ENCODE measurements around the gene NLRP7. TPM values are rescaled to one million over a fixed set of nuclear protein-coding genes. Genes with fewer than 3 reads are reported as not detected.
"Not testable (repeated sequence)": the region's sequence is repeated elsewhere in the genome, so short reads cannot be mapped to it uniquely, and the experiment has no call there.

The NLRP7 gene
- total RNA-seq, 1 donor from 2014 or later: not detected

- H3K27me3 Mint-ChIP-seq (ENCODE audit: insufficient read depth); H3K36me3 Mint-ChIP-seq (ENCODE audit: low read depth); H3K27ac Mint-ChIP-seq; H3K4me3 Mint-ChIP-seq; H3K9me3 Mint-ChIP-seq; H3K4me1 Mint-ChIP-seq (ENCODE audit: low read depth); intact Hi-C loops (cut with micrococcal nuclease); DNase-seq (ENCODE audit: low spot score): not testable (repeated sequence)
These were observed 3.2 kb upstream of the NLRP7 start for GRCh38 chr19:54950580-54950979.

- Mint-ChIP-seq H3K4me3 (no peak overlapping the region), H3K27ac (no peak overlapping the region), H3K36me3 (ENCODE audit: low read depth) (no peaks in the 10 kb centered on the region), H3K4me1 (ENCODE audit: low read depth) (no peaks in the 10 kb centered on the region), H3K9me3 (no peaks in the 10 kb centered on the region), H3K27me3 (ENCODE audit: insufficient read depth) (peaks cover 6% of the 10 kb centered on the region)
- no peak for DNase-seq (ENCODE audit: low spot score)
- intact Hi-C loops (cut with micrococcal nuclease): no loop called here
These were observed 2.1 kb upstream of the NLRP7 start for GRCh38 chr19:54949412-54949811.

GRCh38 chr19:54943772-54944361, 3.5 kb downstream of the NLRP7 start:
- H3K4me3 Mint-ChIP-seq; intact Hi-C loops (cut with micrococcal nuclease); H3K4me1 Mint-ChIP-seq (ENCODE audit: low read depth); H3K9me3 Mint-ChIP-seq; H3K36me3 Mint-ChIP-seq (ENCODE audit: low read depth); H3K27ac Mint-ChIP-seq; DNase-seq (ENCODE audit: low spot score); H3K27me3 Mint-ChIP-seq (ENCODE audit: insufficient read depth): not testable (repeated sequence)

GRCh38 chr19:54939538-54939937, 7.8 kb downstream of the NLRP7 start:
- H3K4me3 Mint-ChIP-seq; intact Hi-C loops (cut with micrococcal nuclease); DNase-seq (ENCODE audit: low spot score); H3K9me3 Mint-ChIP-seq; H3K36me3 Mint-ChIP-seq (ENCODE audit: low read depth); H3K27ac Mint-ChIP-seq; H3K27me3 Mint-ChIP-seq (ENCODE audit: insufficient read depth): not testable (repeated sequence)
- H3K4me1 Mint-ChIP-seq (ENCODE audit: low read depth): peaks cover 11% of the 10 kb centered on the region

GRCh38 chr19:54938906-54939305, 8.4 kb downstream of the NLRP7 start:
- Mint-ChIP-seq H3K27me3 (ENCODE audit: insufficient read depth) (no peaks in the 10 kb centered on the region), H3K4me1 (ENCODE audit: low read depth) (peaks cover 11% of the 10 kb centered on the region), H3K9me3 (no peaks in the 10 kb centered on the region), H3K36me3 (ENCODE audit: low read depth) (no peaks in the 10 kb centered on the region), H3K27ac (no peak overlapping the region), H3K4me3 (no peak overlapping the region)
- DNase-seq (ENCODE audit: low spot score): no peak
- intact Hi-C loops (cut with micrococcal nuclease): no loop called here

GRCh38 chr19:54937926-54938325, 9.4 kb downstream of the NLRP7 start:
- Mint-ChIP-seq H3K36me3 (ENCODE audit: low read depth) (no peaks in the 10 kb centered on the region), H3K27ac (no peak overlapping the region), H3K27me3 (ENCODE audit: insufficient read depth) (no peaks in the 10 kb centered on the region), H3K9me3 (peaks cover 4% of the 10 kb centered on the region), H3K4me3 (peak overlapping the region; percentile 4), H3K4me1 (ENCODE audit: low read depth) (peaks cover 11% of the 10 kb centered on the region)
- peak; percentile 22 for DNase-seq (ENCODE audit: low spot score)
- intact Hi-C loops (cut with micrococcal nuclease): no loop called here

- Mint-ChIP-seq H3K4me3 (no peak overlapping the region), H3K27ac (no peak overlapping the region), H3K4me1 (ENCODE audit: low read depth) (no peaks in the 10 kb centered on the region), H3K27me3 (ENCODE audit: insufficient read depth) (peaks cover 2% of the 10 kb centered on the region), H3K9me3 (peaks cover 26% of the 10 kb centered on the region), H3K36me3 (ENCODE audit: low read depth) (peaks cover 2% of the 10 kb centered on the region)
- intact Hi-C loops (cut with micrococcal nuclease): no loop called here
- DNase-seq (ENCODE audit: low spot score): no peak
These were observed 19.0 kb downstream of the NLRP7 start for GRCh38 chr19:54928299-54928698.

GRCh38 chr19:54923276-54923675, 24.1 kb downstream of the NLRP7 start:
- intact Hi-C loops (cut with micrococcal nuclease): no loop called here
- no peak overlapping the region for H3K4me3 Mint-ChIP-seq
- no peak for DNase-seq (ENCODE audit: low spot score)
- no peak overlapping the region for H3K27ac Mint-ChIP-seq
- H3K27me3 Mint-ChIP-seq (ENCODE audit: insufficient read depth): no peaks in the 10 kb centered on the region
- peaks cover 5% of the 10 kb centered on the region for H3K4me1 Mint-ChIP-seq (ENCODE audit: low read depth)
- peaks cover 2% of the 10 kb centered on the region for H3K36me3 Mint-ChIP-seq (ENCODE audit: low read depth)
- peaks cover 15% of the 10 kb centered on the region for H3K9me3 Mint-ChIP-seq

GRCh38 chr19:54921082-54921481, 26.2 kb downstream of the NLRP7 start:
- no peak overlapping the region for H3K27ac Mint-ChIP-seq
- no peak overlapping the region for H3K4me3 Mint-ChIP-seq
- peaks cover 2% of the 10 kb centered on the region for H3K36me3 Mint-ChIP-seq (ENCODE audit: low read depth)
- peaks cover 5% of the 10 kb centered on the region for H3K4me1 Mint-ChIP-seq (ENCODE audit: low read depth)
- no peak for DNase-seq (ENCODE audit: low spot score)
- H3K27me3 Mint-ChIP-seq (ENCODE audit: insufficient read depth): no peaks in the 10 kb centered on the region
- H3K9me3 Mint-ChIP-seq: peaks cover 8% of the 10 kb centered on the region
- intact Hi-C loops (cut with micrococcal nuclease): no loop called here

GRCh38 chr19:54919646-54920563, 27.4 kb downstream of the NLRP7 start:
- H3K9me3 Mint-ChIP-seq; H3K4me1 Mint-ChIP-seq (ENCODE audit: low read depth); H3K4me3 Mint-ChIP-seq; H3K36me3 Mint-ChIP-seq (ENCODE audit: low read depth); DNase-seq (ENCODE audit: low spot score); H3K27me3 Mint-ChIP-seq (ENCODE audit: insufficient read depth); H3K27ac Mint-ChIP-seq: not testable (repeated sequence)
- intact Hi-C loops (cut with micrococcal nuclease): loop anchor here (2.0 kb wide), 1 partner anchor 441 kb away; no protein-coding TSS in a partner anchor

GRCh38 chr19:54918499-54918898, 28.8 kb downstream of the NLRP7 start:
- no peaks in the 10 kb centered on the region for H3K36me3 Mint-ChIP-seq (ENCODE audit: low read depth)
- no peak overlapping the region for H3K27ac Mint-ChIP-seq
- no peak overlapping the region for H3K4me3 Mint-ChIP-seq
- no peak for DNase-seq (ENCODE audit: low spot score)
- intact Hi-C loops (cut with micrococcal nuclease): loop anchor here (2.0 kb wide), 1 partner anchor 440 kb away; no protein-coding TSS in a partner anchor
- no peaks in the 10 kb centered on the region for H3K9me3 Mint-ChIP-seq
- H3K4me1 Mint-ChIP-seq (ENCODE audit: low read depth): peaks cover 5% of the 10 kb centered on the region
- no peaks in the 10 kb centered on the region for H3K27me3 Mint-ChIP-seq (ENCODE audit: insufficient read depth)

GRCh38 chr19:54916822-54917221, 30.5 kb downstream of the NLRP7 start:
- no peak for DNase-seq (ENCODE audit: low spot score)
- Mint-ChIP-seq H3K9me3 (no peaks in the 10 kb centered on the region), H3K4me1 (ENCODE audit: low read depth) (peaks cover 5% of the 10 kb centered on the region), H3K27me3 (ENCODE audit: insufficient read depth) (peaks cover 1% of the 10 kb centered on the region), H3K4me3 (no peak overlapping the region), H3K36me3 (ENCODE audit: low read depth) (no peaks in the 10 kb centered on the region), H3K27ac (no peak overlapping the region)
- intact Hi-C loops (cut with micrococcal nuclease): no loop called here

GRCh38 chr19:54907899-54908298, 39.4 kb downstream of the NLRP7 start:
- H3K27ac Mint-ChIP-seq; H3K4me1 Mint-ChIP-seq (ENCODE audit: low read depth); H3K36me3 Mint-ChIP-seq (ENCODE audit: low read depth); intact Hi-C loops (cut with micrococcal nuclease); H3K9me3 Mint-ChIP-seq; DNase-seq (ENCODE audit: low spot score); H3K27me3 Mint-ChIP-seq (ENCODE audit: insufficient read depth); H3K4me3 Mint-ChIP-seq: not testable (repeated sequence)

Measured in activated T-helper 1 cell treated with anti-CD3 and anti-CD28 coated beads, Interleukin-12 subunit alpha, Interleukin-12 subunit beta, Interleukin-2, Interleukin-4 antibody, amounts not matched to agents 30 ng/mL and 10 ng/mL and 1 ng/mL, durations not matched to agents 14 hours and 24 hours and 36 hours (primary cell).